DMS114 treated with DMSO at 0.1 percent for 48 hours (cell line): ENCODE data around the gene HSPA6.
"Not testable (repeated sequence)": the region's sequence is repeated elsewhere in the genome, so short reads cannot be mapped to it uniquely, and the experiment has no call there.

Experiments
- DNase-seq: peaks from one replicate; lab custom pipeline; 2025; ENCODE audit not compliant: unreplicated experiment; lab: John Stamatoyannopoulos, UW

HSPA6 gene

GRCh38 chr1:161531986-161532643 lies 7.8 kb downstream of the HSPA6 start:
- no peak for DNase-seq

GRCh38 chr1:161532644-161533567 lies 8.6 kb downstream of the HSPA6 start:
- DNase-seq: peak; percentile 31

GRCh38 chr1:161537068-161537669 lies 12.8 kb downstream of the HSPA6 start:
- not testable (repeated sequence) for DNase-seq

- not testable (repeated sequence) for DNase-seq
Observed at GRCh38 chr1:161538925-161539479, 14.7 kb downstream of the HSPA6 start.

GRCh38 chr1:161539731-161540569 lies 15.6 kb downstream of the HSPA6 start:
- DNase-seq: peak; percentile 90

GRCh38 chr1:161540570-161540960 lies 16.2 kb downstream of the HSPA6 start:
- DNase-seq: not testable (repeated sequence)

GRCh38 chr1:161542091-161542559 lies 17.8 kb downstream of the HSPA6 start:
- DNase-seq: not testable (repeated sequence)

GRCh38 chr1:161543125-161543524 lies 18.8 kb downstream of the HSPA6 start:
- not testable (repeated sequence) for DNase-seq

GRCh38 chr1:161545005-161545731 lies 20.8 kb downstream of the HSPA6 start:
- DNase-seq: not testable (repeated sequence)

- not testable (repeated sequence) for DNase-seq
Observed at GRCh38 chr1:161547995-161548741, 23.8 kb downstream of the HSPA6 start.

- not testable (repeated sequence) for DNase-seq
Observed at GRCh38 chr1:161548749-161549406, 24.5 kb downstream of the HSPA6 start.

GRCh38 chr1:161549652-161550051 lies 25.3 kb downstream of the HSPA6 start, which contains the start of gene FCGR3A:
TSS of gene FCGR3A (minus strand) at chr1:161549818. CDS start at chr1:161549736, 82 bp downstream.
- DNase-seq: no peak

GRCh38 chr1:161550942-161551341 lies 26.6 kb downstream of the HSPA6 start:
- DNase-seq: not testable (repeated sequence)

GRCh38 chr1:161553631-161554030 lies 29.3 kb downstream of the HSPA6 start:
- DNase-seq: not testable (repeated sequence)

- not testable (repeated sequence) for DNase-seq
Observed at GRCh38 chr1:161554340-161554739, 30.0 kb downstream of the HSPA6 start.

GRCh38 chr1:161554815-161555417 lies 30.6 kb downstream of the HSPA6 start:
- DNase-seq: not testable (repeated sequence)

GRCh38 chr1:161556143-161556542 lies 31.8 kb downstream of the HSPA6 start:
- not testable (repeated sequence) for DNase-seq

GRCh38 chr1:161556990-161557389 lies 32.6 kb downstream of the HSPA6 start:
- DNase-seq: not testable (repeated sequence)
